Ishikawa (cell line): Measurements from ENCODE around the gene FOXM1.

Experiments used
- CEBPB ChIP-seq: IDR thresholded peaks from 2 replicates; pipeline ENCODE4 v1.6.1; 2012
- CREB1 ChIP-seq: IDR thresholded peaks from 2 replicates; pipeline ENCODE4 v1.6.1; 2012; ENCODE audit warnings: low read depth
- EGR1 ChIP-seq: IDR thresholded peaks from 2 replicates; pipeline ENCODE4 v1.6.1; 2012
- EP300 ChIP-seq: IDR thresholded peaks from 2 replicates; pipeline ENCODE4 v1.6.1; 2012; ENCODE audit warnings: borderline replicate concordance
- FOXM1 ChIP-seq: IDR thresholded peaks from 2 replicates; pipeline ENCODE4 v1.6.1; 2012; ENCODE audit warnings: low read depth, borderline replicate concordance
- NFIC ChIP-seq: IDR thresholded peaks from 2 replicates; pipeline ENCODE4 v1.6.1; 2012
- RAD21 ChIP-seq: IDR thresholded peaks from 2 replicates; pipeline ENCODE4 v1.6.1; 2012; ENCODE audit warnings: low read depth
- TAF1 ChIP-seq: IDR thresholded peaks from 2 replicates; pipeline ENCODE4 v1.6.1; 2012; ENCODE audit warnings: low read depth, mild to moderate bottlenecking
- TEAD4 ChIP-seq: IDR thresholded peaks from 2 replicates; pipeline ENCODE4 v1.6.1; 2012
- YY1 ChIP-seq: IDR thresholded peaks from 2 replicates; pipeline ENCODE4 v1.6.1; 2012; ENCODE audit warnings: low read depth
- ZBTB7A ChIP-seq: IDR thresholded peaks from 2 replicates; pipeline ENCODE4 v1.6.1; 2012; ENCODE audit warnings: low read depth
- TF ChIP-seq, protein P1 (sequence below): IDR thresholded peaks from 2 replicates; pipeline ENCODE4 v1.6.1; 2012; ENCODE audit warnings: low read depth, mild to moderate bottlenecking
- TF ChIP-seq, protein P2 (sequence below): IDR thresholded peaks from 2 replicates; pipeline ENCODE4 v1.6.1; 2012
- TF ChIP-seq, protein P3 (sequence below): IDR thresholded peaks from 2 replicates; pipeline ENCODE4 v1.6.1; 2012

Gene FOXM1

DNA sequence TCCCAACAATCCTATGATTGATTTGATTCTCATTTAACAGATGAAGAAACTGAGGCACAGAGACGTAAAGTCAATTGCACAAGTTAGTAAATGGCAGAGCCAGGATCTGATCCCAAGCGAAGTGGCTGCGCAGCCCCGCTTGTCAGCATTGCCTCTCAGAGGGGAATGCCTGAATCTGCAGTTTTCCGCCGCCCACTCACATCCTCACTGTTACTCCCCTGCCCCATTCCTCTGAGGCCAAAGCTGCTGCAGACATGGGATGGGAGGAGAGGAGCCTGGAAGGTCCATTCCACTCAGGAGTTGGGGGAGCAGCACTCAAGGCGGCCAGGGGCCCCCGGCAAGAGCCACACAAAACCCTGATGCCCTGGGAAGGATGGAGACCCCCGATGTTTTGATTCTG lies 43.2 kb downstream of the FOXM1 start:
- TF ChIP-seq, protein P1, sequence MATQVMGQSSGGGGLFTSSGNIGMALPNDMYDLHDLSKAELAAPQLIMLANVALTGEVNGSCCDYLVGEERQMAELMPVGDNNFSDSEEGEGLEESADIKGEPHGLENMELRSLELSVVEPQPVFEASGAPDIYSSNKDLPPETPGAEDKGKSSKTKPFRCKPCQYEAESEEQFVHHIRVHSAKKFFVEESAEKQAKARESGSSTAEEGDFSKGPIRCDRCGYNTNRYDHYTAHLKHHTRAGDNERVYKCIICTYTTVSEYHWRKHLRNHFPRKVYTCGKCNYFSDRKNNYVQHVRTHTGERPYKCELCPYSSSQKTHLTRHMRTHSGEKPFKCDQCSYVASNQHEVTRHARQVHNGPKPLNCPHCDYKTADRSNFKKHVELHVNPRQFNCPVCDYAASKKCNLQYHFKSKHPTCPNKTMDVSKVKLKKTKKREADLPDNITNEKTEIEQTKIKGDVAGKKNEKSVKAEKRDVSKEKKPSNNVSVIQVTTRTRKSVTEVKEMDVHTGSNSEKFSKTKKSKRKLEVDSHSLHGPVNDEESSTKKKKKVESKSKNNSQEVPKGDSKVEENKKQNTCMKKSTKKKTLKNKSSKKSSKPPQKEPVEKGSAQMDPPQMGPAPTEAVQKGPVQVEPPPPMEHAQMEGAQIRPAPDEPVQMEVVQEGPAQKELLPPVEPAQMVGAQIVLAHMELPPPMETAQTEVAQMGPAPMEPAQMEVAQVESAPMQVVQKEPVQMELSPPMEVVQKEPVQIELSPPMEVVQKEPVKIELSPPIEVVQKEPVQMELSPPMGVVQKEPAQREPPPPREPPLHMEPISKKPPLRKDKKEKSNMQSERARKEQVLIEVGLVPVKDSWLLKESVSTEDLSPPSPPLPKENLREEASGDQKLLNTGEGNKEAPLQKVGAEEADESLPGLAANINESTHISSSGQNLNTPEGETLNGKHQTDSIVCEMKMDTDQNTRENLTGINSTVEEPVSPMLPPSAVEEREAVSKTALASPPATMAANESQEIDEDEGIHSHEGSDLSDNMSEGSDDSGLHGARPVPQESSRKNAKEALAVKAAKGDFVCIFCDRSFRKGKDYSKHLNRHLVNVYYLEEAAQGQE, result no peak
- TF ChIP-seq ZBTB7A (no peak), CREB1 (no peak), EP300 (no peak), FOXM1 (no peak), YY1 (no peak), TAF1 (no peak), NFIC (no peak), EGR1 (no peak), CEBPB (no peak)
- TF ChIP-seq, protein P2, sequence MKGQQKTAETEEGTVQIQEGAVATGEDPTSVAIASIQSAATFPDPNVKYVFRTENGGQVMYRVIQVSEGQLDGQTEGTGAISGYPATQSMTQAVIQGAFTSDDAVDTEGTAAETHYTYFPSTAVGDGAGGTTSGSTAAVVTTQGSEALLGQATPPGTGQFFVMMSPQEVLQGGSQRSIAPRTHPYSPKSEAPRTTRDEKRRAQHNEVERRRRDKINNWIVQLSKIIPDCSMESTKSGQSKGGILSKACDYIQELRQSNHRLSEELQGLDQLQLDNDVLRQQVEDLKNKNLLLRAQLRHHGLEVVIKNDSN, result no peak

DNA sequence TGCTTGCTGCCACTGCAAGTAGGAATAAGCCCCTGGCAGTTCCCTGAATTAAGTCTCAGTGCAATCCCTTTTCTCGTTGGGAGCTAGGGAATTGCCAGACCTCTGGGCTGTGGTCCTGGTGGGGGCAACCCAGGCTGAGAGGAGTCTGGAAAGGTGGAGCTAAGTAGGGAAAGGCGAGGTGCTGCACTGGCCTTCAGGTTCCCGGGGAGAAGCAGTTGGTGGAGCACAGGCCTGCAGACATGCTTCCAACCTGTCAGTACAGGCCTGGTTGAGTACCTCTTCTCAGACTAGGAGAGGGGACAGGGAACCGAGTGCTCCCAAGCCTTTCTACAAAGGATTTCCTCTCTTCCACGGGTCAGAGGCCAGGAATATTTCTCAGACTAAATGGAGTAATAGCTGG lies 43.6 kb downstream of the FOXM1 start:
- TF ChIP-seq CREB1, result no peak
- TF ChIP-seq CEBPB, result no peak

DNA sequence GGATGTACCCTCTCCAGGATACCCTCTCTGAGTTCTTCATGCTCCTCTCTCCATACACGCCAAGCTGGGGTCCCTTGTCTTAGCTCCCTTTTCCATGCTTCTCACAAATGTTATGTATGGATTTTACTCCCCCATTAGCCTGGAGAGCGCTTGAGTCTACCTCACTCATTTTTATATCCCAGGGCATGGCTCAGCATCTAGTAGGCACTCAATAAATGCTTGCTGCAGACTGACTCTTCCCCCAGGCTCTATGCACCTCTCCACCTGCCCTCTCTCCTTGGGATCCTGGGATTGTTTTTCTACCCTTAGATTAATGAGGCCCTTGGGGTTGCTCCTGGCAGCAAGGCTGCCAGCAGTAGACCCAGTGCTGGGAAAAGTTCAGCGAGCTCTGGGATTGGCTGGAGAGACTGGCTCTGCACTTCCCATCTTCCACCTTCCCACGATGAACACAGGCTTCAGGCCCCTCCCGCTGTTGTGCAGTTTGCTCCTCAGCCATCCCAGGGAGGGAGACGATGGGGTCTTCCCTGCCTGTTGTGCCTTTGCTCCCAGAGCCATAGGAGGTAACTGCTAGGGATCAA lies 44.3 kb downstream of the FOXM1 start:
- TF ChIP-seq CREB1 (no peak), TEAD4 (no peak), EGR1 (no peak), CEBPB (no peak), TAF1 (no peak), EP300 (no peak), ZBTB7A (no peak), NFIC (no peak), FOXM1 (no peak), RAD21 (no peak)
- TF ChIP-seq, protein P3, sequence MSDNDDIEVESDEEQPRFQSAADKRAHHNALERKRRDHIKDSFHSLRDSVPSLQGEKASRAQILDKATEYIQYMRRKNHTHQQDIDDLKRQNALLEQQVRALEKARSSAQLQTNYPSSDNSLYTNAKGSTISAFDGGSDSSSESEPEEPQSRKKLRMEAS, result no peak
- TF ChIP-seq, protein P2, result no peak
- TF ChIP-seq, protein P1, result no peak

DNA sequence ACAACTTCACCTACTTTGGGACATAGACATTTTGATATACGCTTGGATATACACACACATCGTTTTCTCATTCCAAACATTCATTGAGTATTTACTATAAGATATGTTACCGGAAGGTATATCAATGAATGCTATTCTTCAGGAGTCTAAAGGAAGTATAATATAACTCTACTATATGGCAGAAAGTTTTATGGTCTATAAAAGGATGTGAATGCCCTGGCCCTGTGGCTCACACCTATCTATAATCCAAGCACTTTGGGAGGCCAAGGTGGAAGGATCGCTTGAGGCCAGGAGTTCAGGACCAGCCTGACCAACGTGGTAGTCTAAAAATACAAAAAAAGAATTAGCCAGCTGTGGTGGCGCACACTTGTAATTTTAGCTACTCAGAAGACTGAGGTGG lies 47.7 kb downstream of the FOXM1 start:
- TF ChIP-seq NFIC (no peak), TAF1 (no peak), CREB1 (no peak), RAD21 (no peak), TEAD4 (no peak), CEBPB (no peak), FOXM1 (no peak), YY1 (no peak)
- TF ChIP-seq, protein P1, result no peak
- TF ChIP-seq, protein P3, result no peak
- TF ChIP-seq, protein P2, result no peak
